Heart left ventricle (tissue), 13 donors: ENCODE results near the gene ZNF648.

Source experiments
- POLR2A ChIP-seq, 2 donors: fragments of 450-650 bp; IDR thresholded peaks; one replicate each; pipeline ENCODE4 v1.6.1; 2017; ENCODE audit warnings: antibody characterized with exemption in 2 of 2, mild to moderate bottlenecking in 2 of 2, moderate library complexity in 2 of 2
- TF ChIP-seq, protein P1 (sequence below), 12 donors: fragments of 200-600 bp; sonication (generic) in 4 of 12; IDR thresholded peaks; one replicate each; pipeline versions ENCODE4 v1.5.0 to v1.8.0; 2018 to 2022; ENCODE audit warnings: antibody characterized with exemption in 12 of 12, mild to moderate bottlenecking in 5 of 12
- donor health status: ischemic (EF 13 %, LVEDD 7.1; RV severe dilation, severe dysfunction).
- donor health status: DM: no; HTN: yes; CAD: no.
- donor health status: DM: no; HTN: no; CAD: no.
- donor health status: ischemic (EF 25% LVEDD 6.9; RV normal size, moderate dysfunction).
- donor health status: ischemic (EF 25% LVEDD 5.7; RV mildly dilated, moderate dysfunction).
- donor health status: ischemic (EF 35%, LVEDD 5.7; RV mildly dilated, moderate dysfunction).
- donor health status: nonischemic (EF 11% LVEDD 7.7; RV severe dilation, severe dysfunction).
- donor health status: DM: yes; HTN: yes; CAD: no.
- donor health status: PGD.
- donor health status: ischemic (EF 29% LVEDD 5.4; RV normal size, mild dysfunction).
- donor health status: nonischemic (EF 23%, LVEDD 6.1; RV moderate dilation, normal function).

DNA sequence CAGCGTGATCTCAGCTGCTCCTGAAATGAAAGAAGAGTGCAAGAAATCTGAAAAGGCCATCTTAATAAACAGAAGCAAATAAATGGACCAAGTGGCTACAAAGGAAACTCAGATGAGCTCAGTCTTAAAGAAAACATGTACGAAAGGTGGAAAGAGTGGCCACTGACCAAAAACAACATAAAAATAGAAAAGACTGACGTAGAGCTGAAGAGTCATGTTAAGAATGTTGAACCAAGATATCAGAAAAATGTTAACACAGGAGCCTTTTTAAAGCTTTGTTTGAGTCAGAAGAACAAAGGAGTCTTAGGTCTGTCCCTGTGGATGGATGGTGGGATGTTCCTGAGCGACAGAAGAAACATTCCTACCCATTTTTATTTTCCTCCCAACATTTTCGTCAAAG, 30.8 kb upstream of the ZNF648 start:
- TF ChIP-seq, protein P1, sequence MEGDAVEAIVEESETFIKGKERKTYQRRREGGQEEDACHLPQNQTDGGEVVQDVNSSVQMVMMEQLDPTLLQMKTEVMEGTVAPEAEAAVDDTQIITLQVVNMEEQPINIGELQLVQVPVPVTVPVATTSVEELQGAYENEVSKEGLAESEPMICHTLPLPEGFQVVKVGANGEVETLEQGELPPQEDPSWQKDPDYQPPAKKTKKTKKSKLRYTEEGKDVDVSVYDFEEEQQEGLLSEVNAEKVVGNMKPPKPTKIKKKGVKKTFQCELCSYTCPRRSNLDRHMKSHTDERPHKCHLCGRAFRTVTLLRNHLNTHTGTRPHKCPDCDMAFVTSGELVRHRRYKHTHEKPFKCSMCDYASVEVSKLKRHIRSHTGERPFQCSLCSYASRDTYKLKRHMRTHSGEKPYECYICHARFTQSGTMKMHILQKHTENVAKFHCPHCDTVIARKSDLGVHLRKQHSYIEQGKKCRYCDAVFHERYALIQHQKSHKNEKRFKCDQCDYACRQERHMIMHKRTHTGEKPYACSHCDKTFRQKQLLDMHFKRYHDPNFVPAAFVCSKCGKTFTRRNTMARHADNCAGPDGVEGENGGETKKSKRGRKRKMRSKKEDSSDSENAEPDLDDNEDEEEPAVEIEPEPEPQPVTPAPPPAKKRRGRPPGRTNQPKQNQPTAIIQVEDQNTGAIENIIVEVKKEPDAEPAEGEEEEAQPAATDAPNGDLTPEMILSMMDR (IDR thresholded peaks at IDR 0.05) = no peak
- TF ChIP-seq POLR2A (IDR thresholded peaks at IDR 0.05) = no peak
